NCI-H187 (cell line): ENCODE data around the gene FMNL2.

ENCODE experiments used
- DNase-seq, 2 experiments: peaks; one replicate each; lab custom pipeline; 2025; lab: John Stamatoyannopoulos, UW

The FMNL2 gene

DNA sequence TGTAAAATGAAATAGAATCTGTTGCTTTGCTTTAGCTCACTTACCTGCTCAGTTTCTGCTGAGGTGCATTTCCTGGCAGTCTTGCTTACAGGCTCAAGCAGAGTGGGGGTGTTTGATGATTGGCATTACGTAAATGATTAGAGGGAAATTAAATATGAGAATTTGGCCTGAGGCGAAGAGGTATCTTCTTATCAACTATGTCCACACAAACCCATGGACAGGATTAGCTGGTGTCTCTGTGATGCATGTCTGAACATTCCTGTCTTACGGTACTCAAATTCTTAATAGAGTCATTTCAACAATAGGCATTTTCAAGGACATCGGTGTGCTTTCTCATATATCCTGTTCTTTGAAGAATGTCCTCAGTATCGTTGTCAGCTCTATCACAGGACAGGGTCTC, 280.2 kb downstream of the FMNL2 start:
- DNase-seq: no peak

DNA sequence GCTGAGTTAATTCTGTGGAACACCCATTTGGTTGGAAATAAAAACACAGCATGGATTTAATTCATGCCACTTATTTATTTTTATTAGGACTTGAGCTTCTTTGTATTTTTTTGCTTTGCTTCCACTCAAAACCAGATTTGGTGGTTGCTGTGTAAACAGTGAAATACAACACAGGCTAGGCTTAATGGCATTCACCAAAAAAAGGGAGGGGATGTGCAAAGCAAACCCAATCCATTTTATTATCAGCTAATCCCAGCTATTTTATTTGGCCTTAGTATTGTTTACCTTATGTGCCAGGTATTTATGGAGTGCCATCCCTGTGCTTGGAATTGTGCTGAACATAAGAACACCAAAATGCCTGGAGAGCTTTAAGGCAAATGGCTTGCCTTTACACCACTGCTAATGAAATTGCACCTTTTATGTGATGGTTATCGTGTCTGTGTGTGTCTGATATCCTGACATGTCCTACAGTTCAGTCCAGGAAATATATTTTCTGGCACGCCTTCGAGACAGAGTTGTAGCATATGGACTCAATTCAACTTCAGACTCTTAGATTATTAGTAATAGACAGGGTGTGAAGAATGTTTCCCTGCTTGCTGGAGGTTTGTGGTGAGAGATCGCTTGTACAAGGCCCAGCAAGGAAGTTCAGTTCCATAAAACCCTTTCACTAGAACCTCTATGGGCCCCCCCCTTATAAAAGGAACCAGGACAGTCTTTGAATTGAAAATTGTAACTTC, 282.6 kb downstream of the FMNL2 start:
- DNase-seq: no peak

DNA sequence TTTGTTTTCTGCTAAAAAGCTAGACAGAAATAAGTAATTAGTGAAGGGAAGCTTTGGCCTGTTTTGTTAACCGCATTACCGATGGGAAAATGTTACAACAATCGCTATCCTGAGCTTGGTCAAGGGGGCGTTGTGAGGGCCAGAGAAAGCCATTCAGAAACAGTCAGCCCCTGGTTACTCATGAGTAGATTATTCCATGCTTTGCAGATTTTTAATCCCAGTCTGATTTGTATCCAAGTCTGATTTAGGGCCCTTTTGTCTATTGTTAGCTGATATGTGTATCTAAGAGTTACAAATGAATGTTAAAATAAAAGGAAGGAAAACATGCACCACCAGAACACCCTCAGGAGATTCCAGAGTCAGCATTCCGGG, 283.2 kb downstream of the FMNL2 start:
- DNase-seq: no peak

DNA sequence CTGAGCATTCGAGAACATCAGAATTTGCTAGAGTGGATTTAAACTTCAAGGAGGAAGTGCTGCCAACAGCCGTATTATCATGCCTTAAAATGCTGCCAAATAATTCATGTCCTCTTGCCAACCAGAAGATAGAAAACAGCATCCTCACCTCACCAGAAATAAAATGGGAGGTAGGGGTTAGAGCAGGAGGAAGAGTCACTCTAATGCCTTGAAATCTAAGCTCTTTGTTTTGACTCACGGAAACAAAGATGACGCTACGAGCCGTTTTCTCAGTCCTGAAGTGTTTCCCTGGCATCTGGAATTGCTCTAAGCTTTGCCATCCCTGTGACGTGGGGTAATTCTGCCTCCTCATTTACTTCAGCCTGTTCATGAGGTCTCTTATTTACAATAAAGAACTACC, 285.2 kb downstream of the FMNL2 start:
- DNase-seq: no peak

DNA sequence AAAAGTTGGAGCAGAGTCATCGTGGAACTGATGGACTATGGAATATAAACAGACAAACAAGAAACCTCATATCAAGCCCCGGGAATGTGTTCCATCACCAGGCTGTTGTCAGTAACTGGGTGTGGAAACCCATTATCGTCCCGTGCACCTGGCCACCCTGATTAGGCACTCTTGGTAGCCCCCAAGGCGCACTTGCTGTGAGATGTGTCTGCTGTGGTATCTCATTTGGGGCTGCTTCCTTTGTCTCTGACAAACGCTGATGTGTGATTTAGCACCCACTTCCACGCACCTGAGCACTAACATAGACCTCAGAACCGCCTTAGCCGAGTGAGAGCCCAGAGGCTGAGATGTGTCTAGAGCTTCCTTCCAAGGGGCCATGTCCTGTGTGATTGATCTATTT, 286.0 kb downstream of the FMNL2 start:
- no peak for DNase-seq

DNA sequence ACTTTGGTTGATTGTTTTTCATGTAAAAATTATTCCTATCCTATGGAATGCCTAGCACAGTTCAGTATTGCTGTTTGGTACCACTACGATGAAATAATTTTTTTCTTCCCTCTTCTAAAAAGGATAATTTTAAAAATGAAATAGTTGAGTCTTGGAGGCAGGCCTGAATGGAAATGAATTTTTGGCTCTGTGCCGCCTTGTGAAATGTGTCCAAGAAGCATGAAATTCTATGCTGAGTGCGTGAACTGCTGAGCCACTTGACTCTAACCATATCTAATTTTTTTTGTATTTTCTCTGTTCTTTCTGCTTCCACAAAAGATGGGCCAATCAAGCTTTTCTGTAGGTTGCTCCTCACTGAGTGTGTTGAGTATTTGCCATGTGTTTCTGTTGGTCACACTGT, 287.2 kb downstream of the FMNL2 start:
- DNase-seq: no peak

DNA sequence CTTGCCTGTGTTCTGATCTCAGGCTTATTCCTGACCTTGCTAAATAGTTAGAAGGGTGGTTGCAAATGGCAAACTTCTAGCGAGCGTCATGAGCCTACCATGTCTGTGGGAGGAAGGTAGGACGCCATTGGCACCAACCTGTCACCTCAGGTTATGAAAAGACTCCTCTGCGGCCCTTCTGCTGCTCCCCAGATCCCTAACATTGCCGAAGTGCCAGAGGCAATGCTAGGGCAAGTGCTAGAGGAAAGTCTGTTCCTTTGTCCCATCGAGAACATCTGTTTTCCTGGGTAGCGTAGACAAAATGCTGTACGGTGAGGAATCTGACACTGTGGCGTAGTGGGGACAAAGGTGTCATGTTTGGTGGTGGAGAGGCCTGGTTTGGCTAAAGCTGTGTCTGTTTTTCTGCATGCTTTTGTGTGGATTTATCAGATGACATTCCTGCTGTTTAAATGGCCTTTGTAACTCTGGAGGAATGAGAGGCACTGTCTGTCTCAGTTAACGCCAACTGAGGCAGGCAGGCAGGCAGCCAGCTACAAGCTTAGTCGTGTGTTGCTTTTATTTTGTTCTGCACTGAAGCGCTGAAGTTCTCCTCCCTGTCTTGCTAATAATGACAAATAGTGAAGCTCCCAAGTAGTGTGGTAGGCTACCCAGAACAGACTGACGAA, 288.2 kb downstream of the FMNL2 start:
- no peak for DNase-seq

DNA sequence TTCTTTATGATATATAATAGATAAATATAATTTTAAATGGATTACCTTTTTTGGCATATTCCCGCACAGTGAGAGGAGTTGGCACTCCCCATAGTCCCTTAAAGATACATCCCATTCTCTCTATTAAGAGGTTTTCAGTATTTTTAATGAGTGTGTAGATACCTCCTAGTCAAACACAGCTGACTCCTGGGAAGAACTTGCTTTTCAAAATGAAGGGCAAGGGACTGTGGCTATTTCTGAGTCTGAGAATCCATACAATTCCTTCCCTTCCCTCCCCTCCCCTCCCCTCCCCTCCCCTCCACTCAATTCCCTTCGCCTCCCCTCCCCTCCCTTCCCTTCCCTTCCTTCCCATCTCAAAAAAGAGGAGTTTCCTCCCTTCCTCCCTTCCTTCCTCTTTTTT, 288.8 kb downstream of the FMNL2 start:
- no peak for DNase-seq

DNA sequence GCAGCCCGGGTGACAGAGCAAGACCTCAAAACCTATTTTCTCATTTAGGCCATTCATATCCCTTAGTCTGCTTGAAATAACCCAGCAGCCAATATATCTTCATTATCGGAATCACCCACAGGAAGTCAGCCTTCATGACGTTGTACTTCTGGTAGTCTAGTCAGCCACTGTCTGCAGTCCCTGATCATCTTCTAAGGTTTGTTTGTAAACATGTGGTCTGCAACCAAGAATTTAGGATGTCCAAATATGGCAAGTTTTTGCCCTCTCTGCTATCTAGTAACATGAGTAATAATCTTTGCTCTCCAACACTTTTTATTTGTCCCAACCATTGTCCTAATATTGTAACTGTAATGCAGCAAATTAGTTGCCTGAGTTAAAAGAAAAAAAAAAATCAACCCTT, 289.8 kb downstream of the FMNL2 start:
- no peak for DNase-seq

DNA sequence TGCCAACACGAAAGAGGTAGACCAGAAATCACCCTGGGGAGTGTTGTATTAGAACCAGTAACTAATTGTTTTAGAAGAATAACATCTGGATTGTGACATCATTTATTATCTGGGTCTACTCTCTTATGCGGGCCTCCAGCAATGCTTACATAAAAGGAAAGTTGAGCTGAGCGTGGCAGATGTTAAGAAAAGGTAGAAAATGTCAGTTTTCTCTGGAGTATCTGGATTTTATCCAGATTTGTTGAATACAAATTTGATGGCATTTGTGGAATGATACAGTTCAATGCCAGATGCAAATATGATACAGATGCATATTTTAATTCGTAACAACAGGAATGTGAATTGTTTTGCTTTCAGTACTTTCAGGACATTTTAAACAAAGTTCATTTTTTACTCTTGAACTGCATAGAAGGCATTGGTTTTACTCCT, 292.0 kb downstream of the FMNL2 start:
- DNase-seq: no peak

DNA sequence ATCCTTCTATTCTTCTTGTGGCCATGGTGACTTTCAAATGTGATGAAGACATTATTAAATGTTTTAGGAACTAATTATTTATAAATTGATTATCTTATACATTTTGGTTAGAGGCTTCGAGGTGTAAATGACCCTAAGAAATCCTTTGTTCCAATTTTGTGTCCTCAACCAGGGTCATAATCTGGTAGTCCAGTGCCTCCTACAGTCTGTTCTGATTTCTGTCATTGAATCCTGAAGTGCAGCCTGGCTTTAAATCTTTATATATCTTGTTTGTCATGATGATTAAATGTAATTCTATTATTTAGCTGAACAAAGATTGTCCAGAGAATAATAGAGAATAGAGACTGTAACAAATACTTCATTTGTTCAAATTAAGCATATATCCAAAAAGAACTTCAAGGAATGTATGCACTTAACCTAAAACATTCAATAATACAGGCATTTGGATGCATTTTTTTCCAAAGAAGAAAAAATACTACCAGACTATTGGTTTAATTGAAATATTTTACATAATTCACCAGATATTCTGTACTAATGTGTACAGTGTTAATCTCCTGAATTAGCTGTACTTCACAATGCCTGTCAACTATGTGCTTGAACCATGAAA, 292.5 kb downstream of the FMNL2 start:
- DNase-seq: no peak

DNA sequence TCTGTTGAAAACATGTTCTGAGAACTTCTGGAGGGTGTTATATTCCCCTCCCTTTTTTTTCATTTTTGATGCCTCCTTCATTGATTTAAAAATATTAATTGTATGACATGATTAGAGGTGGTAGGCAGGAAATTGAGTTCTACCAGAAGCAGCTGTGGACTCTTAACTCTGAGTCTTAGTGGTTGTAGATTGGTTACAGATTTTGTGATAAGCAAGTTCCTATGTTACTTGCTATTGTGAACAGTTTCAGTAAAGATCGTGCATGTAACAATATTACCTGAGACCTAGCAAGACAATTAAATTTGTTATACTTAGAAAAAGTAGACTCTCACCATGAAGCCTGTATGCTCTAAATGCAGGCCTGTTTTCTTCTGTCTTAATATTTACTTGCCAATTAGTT, 294.2 kb downstream of the FMNL2 start:
- no peak for DNase-seq

DNA sequence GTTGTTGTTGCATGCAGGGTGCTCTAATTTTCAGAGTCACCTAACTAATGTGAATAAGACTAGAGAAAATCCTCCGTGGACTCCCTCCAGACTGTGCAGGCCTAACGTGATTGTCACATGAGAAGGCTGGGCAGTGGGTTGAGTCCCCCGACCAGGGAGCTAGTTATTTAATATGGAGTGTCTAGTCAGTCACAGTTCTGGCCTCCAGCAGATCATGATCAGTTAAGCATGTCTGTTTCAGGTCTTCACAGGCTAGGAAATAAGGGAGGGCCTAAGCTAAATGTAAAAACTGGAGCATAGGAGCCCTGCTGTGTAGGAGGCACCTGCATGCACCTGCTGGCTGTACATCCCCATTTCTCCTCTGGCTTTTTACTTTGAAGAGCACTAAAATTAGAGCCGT, 295.5 kb downstream of the FMNL2 start:
- DNase-seq: no peak

DNA sequence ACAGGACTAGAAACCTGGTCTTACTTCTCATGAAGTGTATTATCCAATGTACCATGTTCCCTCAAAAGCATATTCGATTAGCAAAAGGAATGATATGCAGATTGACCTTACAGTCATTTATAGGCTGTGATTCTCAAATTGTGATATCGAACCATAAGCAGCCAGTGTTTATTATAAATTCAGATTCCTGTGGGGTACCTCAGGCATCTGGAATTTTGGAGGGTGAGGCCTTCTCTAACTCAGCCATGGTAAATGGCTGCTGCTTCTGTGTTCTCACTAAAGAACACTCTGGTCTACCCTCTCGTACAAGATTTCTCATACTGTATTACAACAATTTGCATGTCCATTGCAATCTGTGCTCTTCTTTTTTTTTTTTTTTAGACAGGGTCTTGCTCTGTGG, 297.8 kb downstream of the FMNL2 start:
- DNase-seq: no peak

DNA sequence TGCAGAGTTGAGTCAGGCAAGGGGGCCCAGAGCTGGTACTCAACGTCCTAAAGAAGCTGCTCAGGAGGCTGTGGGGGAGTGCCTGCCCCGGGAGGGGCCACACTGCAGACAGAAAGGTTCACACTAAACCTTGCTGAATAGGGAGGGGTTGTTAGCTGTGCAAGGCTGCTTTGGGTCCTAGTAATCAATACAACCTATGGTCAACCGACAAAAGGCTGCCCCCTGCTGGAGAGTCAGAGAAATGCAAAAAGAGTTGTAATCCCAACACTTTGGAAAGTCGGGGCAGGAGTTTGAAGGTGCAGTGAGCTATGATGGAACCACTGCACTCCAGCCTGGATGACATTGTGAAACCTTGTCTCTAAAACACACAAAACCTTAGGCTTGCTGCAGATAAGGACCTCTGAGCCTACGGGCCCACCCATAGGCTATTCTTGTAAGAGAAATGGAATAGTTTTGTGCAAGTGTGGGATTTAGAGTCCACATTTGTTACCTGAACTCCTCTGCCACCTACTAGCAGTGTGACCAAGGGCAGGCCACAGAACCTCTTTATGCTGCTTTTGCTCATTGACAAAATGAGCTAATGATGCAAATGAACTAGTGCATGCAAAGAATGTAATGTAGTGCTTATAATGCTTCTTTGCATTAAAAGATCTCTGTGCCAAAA, 300.8 kb downstream of the FMNL2 start:
- DNase-seq: peak in 1 of 2 experiments; percentile 7

DNA sequence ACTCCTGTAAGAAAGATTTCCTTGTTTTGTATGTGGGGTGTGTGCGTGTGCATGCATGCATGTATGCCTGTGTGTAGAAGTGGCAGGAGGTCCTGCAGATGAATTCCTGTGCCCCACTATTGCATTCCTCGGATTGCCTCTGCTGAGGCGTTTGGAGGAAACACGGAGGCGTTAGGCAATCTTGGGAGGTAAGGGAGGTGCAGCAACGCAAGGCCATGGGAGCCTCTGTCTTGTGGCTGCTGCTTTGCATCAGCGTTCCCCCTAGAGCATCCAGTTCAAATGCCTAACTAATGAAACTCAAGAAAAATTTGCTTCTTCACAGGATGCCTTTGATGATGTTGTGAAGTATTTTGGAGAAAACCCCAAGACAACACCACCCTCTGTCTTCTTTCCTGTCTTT, 302.3 kb downstream of the FMNL2 start:
- no peak for DNase-seq

DNA sequence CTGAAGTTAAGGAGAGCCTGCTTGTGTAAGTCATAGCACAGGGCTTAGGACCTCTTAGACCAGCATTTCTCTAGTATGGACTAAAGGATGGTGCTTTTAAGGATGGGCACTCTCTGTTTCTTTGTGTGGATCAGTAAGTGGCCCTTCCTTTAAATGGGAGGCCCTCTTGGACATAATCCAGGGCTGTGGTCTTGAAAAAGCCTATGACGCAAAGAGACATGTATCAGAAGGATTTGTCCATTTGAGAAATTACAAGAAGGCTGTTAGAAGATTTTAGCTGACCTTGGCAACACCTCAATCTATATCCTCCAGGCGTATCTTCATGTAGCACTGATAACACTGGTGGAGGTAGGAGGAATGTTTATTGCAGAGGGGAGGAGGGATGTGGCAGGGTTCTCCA, 303.1 kb downstream of the FMNL2 start:
- no peak for DNase-seq

DNA sequence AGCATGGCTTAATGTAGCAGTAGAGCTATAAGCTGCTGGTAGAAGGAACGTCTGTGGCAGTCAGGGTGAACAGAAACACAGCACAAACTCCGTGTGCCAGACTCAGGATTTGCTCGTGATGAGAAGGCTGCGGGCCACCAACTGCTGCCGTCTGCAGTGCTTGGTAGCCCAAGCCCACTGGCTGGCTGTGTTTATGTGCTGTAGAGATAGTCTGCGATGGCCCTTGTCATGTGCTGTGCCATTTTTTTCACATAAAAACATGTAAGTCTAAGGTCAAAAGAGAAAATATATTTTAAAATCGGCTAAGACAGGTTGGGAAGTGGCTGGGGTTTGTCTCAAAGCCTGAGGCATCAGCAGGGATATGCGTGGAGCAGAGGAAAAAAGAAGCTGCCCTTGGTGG, 303.6 kb downstream of the FMNL2 start:
- no peak for DNase-seq

DNA sequence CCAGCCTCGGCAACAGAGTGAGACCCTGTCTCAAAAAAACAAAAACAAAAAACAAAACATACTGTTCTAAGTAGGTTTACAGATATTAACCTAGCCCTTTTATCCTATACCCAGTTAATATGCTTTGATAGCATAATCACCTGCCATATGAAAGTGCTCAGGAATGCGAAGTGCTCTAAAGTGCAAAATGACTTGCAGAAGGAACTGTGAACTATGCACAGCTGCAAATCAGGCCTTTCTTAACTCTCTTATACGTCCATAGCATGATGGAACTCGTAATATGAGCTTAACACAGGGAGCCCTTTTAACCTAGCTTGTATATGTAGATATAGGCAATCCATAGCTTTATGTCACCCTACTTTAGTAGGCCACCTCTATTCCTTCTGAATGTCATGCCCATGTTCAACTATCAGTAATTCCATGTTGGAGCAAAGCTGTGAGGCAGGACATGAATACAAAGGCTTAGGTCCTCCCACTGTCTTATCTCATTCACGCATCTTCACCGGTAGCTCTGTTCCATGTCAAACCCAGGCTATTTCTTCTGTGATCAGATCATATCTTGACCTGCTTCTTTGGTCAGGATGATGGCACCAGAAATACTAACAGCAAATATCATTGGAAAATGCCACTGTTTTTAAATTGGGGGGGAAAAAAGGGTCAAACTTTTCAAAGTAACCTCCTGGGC, 309.4 kb downstream of the FMNL2 start:
- no peak for DNase-seq

DNA sequence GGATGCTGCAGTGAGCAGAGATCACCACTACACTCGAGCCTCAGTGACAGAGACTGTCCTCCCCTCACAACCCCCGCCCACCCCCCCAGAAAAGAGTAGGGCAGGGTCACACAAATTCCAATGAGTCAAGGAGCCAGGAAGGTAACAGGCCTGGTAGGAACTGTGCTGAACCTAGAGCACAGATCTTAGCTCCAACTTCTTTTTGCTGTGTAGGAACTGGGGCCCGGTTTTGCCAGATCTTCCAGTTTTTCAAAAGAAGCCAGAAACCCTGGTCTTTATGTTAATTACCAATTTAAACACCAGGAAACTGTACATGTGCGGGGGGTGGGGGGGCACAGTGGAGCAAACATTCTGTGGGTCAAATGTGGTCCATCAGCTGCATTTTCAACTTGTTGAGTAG, 311.3 kb downstream of the FMNL2 start:
- DNase-seq: no peak

DNA sequence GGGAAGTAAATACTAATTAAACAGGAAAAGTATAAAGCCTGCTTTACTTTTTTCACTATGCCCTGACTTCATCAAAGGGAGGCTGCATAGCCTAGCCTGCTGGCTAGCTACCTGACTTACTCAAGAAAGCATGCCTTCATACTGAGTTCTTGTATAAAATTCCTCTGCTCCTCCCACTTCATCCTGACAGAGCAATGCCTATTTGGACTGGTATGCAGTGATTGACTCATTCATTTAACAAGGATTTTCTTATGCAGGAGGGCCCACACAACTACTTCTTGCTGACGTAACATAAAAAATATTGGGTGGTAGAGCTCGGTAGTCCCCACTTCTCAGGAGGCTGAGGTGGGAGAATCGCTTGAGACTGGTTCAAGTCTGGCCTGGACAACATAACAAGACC, 311.8 kb downstream of the FMNL2 start:
- DNase-seq: no peak

DNA sequence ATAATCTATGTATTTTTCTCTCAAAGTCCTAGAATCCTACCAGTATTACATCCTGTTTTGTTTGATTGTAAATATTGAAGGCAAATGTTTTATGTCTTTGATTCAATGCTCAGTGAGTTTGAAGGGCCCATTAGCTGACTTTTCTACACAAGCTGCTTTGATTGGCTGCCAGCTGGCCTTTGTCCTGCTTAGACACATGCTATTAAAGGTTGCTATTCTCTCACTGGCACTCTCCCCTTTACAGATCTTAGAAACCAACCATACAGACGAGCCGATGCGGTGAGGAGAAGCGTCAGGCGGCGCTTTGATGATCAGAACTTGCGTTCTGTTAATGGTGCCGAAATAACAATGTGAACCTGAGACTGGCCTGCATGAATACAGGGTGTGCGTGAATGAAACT, 312.6 kb downstream of the FMNL2 start:
- no peak for DNase-seq

DNA sequence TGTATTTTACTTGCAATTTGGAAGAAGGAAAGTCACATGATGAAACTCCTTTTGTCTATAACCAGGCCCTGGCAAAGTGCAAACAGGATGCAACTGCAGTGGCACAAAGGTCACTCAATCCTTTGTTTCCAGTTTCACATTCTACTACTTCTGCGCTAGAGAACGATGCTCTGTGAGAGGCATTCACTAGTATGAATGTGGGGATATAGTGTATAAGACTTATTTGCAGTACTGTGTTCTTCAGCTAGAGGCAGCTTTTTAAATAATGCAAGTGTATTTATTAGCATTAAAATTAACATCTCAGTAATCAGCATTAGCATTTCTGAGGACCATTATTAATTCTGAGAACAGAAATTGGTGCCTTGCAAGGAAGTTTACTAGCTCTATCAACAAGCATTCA, 313.4 kb downstream of the FMNL2 start:
- DNase-seq: no peak
